Endothelial cell of umbilical vein (primary cell): ENCODE results near the gene PSMB7. TPM values are rescaled to one million over a fixed set of nuclear protein-coding genes. Genes with fewer than 3 reads are reported as not detected.

Source experiments
- BruUV-seq: library from RNA; stranded (reverse); fragments of 400-500 nt; replicated peaks from 2 replicates; lab custom pipeline; 2021; lab: Mats Ljungman, UMichigan
- CTCF ChIA-PET: fragments of 300-600, 350-600 bp; sonication (Branson Sonifier 250); formaldehyde crosslinking; loops from one replicate; lab custom pipeline; 2021; ENCODE audit warnings: antibody characterized with exemption, inconsistent platforms; lab: Charles Lee
- POLR2A ChIA-PET: fragments of 300-600, 350-600 bp; sonication (Branson Sonifier 250); formaldehyde crosslinking; loops from one replicate; lab custom pipeline; 2021; ENCODE audit warnings: antibody characterized with exemption, inconsistent platforms; lab: Charles Lee
- DNase-seq: peaks from one replicate; pipeline ENCODE4 v3.0.0-alpha.2; 2011; ENCODE audit warnings: low read depth, low spot score
- FAIRE-seq: peaks from 2 replicates; lab custom pipeline; 2011; peaks lifted over from hg19 to GRCh38; lab: Jason Lieb, UNC
- H2AFZ ChIP-seq: 2 replicates; pipeline ENCODE4 v1.6.0; 2012; ENCODE audit warnings: low read depth, low read length, control low read depth, inconsistent platforms
- H3K27ac ChIP-seq: 2 replicates; pipeline ENCODE4 v1.5.1; 2011; ENCODE audit warnings: low read depth, mild to moderate bottlenecking, control low read depth, low read length, moderate library complexity; ENCODE audit not compliant: insufficient read depth
- H3K27me3 ChIP-seq, 2 experiments: 2 replicates each; pipeline versions ENCODE4 v1.6.0 to v1.6.1; 2011; ENCODE audit warnings: low read length in 2 of 2, mixed read lengths in 1 of 2; ENCODE audit not compliant: control insufficient read depth in 2 of 2, insufficient read depth in 2 of 2
- H3K36me3 ChIP-seq, 2 experiments: 2 replicates in 1 of 2; 3 replicates in 1 of 2; pipeline ENCODE4 v1.5.1; 2011; ENCODE audit warnings: low read length in 2 of 2, mild to moderate bottlenecking in 1 of 2, moderate library complexity in 1 of 2; ENCODE audit not compliant: control insufficient read depth in 2 of 2, insufficient read depth in 2 of 2; ENCODE audit errors: extremely low read depth in 1 of 2
- H3K4me1 ChIP-seq: 3 replicates; pipeline ENCODE4 v1.5.1; 2011; ENCODE audit warnings: mild to moderate bottlenecking, low read length; ENCODE audit not compliant: control insufficient read depth, insufficient read depth; ENCODE audit errors: extremely low read depth
- H3K4me2 ChIP-seq: 2 replicates; pipeline ENCODE4 v1.6.1; 2011; ENCODE audit warnings: low read length, control low read depth, mixed read lengths; ENCODE audit not compliant: insufficient read depth
- H3K4me3 ChIP-seq, 3 experiments: fragments of 200-600 bp in 1 of 3; sonication (generic), shearing (Covaris generic) in 1 of 3; replicated peaks in 1 of 3; 2 replicates each; pipeline ENCODE4 v1.5.1; 2011 to 2016; ENCODE audit warnings: control low read depth in 3 of 3, low read length in 3 of 3, mild to moderate bottlenecking in 2 of 3, inconsistent platforms in 1 of 3, low read depth in 1 of 3, moderate library complexity in 1 of 3; ENCODE audit not compliant: insufficient read depth in 1 of 3
- H3K79me2 ChIP-seq: 2 replicates; pipeline ENCODE4 v1.6.0; 2012; ENCODE audit warnings: low read length, inconsistent platforms; ENCODE audit not compliant: control insufficient read depth, insufficient read depth
- H3K9ac ChIP-seq: replicated peaks from 2 replicates; pipeline ENCODE3; 2011; ENCODE audit warnings: low read length, control low read depth; ENCODE audit not compliant: insufficient read depth; ENCODE audit errors: extremely low read depth
- H3K9me1 ChIP-seq: replicated peaks from 3 replicates; pipeline ENCODE4 v1.6.0; 2011; ENCODE audit warnings: mild to moderate bottlenecking, low read length; ENCODE audit not compliant: control insufficient read depth, insufficient read depth; ENCODE audit errors: extremely low read depth
- H3K9me3 ChIP-seq: replicated peaks from 2 replicates; pipeline ENCODE4 v1.5.1; 2012; ENCODE audit warnings: low read length, inconsistent platforms; ENCODE audit not compliant: control insufficient read depth, insufficient read depth
- H4K20me1 ChIP-seq: replicated peaks from 2 replicates; pipeline ENCODE3; 2011; ENCODE audit warnings: mild to moderate bottlenecking, low read length; ENCODE audit not compliant: control insufficient read depth, insufficient read depth; ENCODE audit errors: extremely low read depth
- EZH2 ChIP-seq: IDR thresholded peaks from 2 replicates; pipeline ENCODE4 v1.6.1; 2012; ENCODE audit warnings: borderline replicate concordance, low read depth, mild to moderate bottlenecking, moderate library complexity, low read length, inconsistent platforms; ENCODE audit not compliant: severe bottlenecking
- FOS ChIP-seq: IDR thresholded peaks from 2 replicates; pipeline ENCODE4 v1.6.1; 2011; ENCODE audit warnings: mild to moderate bottlenecking, low read length, moderate library complexity, borderline replicate concordance; ENCODE audit not compliant: insufficient read depth
- GATA2 ChIP-seq: IDR thresholded peaks from 2 replicates; pipeline ENCODE4 v1.7.0; 2011; ENCODE audit warnings: low read depth, mild to moderate bottlenecking, moderate library complexity, mixed read lengths, low read length; ENCODE audit not compliant: insufficient read length, insufficient read depth
- JUN ChIP-seq: IDR thresholded peaks from 2 replicates; pipeline ENCODE4 v1.6.1; 2011; ENCODE audit warnings: borderline replicate concordance, low read depth; ENCODE audit not compliant: insufficient read length, insufficient read depth
- MYC ChIP-seq: IDR thresholded peaks from one replicate; pipeline ENCODE4 v1.6.1; 2011; ENCODE audit warnings: mild to moderate bottlenecking, low read depth, low read length
- POLR2A ChIP-seq: IDR thresholded peaks from 2 replicates; pipeline ENCODE4 v1.6.1; 2012; ENCODE audit warnings: low read depth, mild to moderate bottlenecking, control low read depth, low read length
- POLR2AphosphoS5 ChIP-seq: IDR thresholded peaks from 2 replicates; pipeline ENCODE4 v1.6.1; 2012; ENCODE audit warnings: low read depth, mild to moderate bottlenecking, control low read depth, low read length, moderate library complexity; ENCODE audit not compliant: insufficient read depth
- dilution Hi-C: fragments of 300-500 bp; cut with MboI; formaldehyde crosslinking; loops from one replicate; pipeline ENCODE4 v1.15.0; 2019; ENCODE audit warnings: low sequenced_read_pairs; ENCODE audit not compliant: extremely low pct_ligation_motif_present
- intact Hi-C: fragments of 100-400 bp; cut with micrococcal nuclease; formaldehyde crosslinking; loops from one replicate; pipeline ENCODE4 v1.10.0; 2022
- polyA plus RNA-seq, 4 experiments: library from polyadenylated mRNA; depleted of rRNA in 3 of 4; stranded (reverse) in 3 of 4; unstranded in 1 of 4; fragments of >200 nt; gene quantifications; 2 replicates each; pipeline versions ENCODE4 v1.2.1 to v1.2.3, GENCODE V29; 2011 to 2012; ENCODE audit warnings: missing spikeins in 1 of 4
- total RNA-seq: library from RNA; stranded (reverse); gene quantifications from 2 replicates; pipeline ENCODE4 v1.2.3, GENCODE V29; 2021
- TF ChIP-seq, protein P1 (sequence below): IDR thresholded peaks from 2 replicates; pipeline ENCODE4 v1.6.1; 2011; ENCODE audit not compliant: insufficient read depth, insufficient read length

Gene PSMB7
- total and polyA plus RNA-seq, 2 donors (not counting 3 experiments of a cell fraction or from before 2014, with no cell fraction given), result 227 to 366 TPM

DNA sequence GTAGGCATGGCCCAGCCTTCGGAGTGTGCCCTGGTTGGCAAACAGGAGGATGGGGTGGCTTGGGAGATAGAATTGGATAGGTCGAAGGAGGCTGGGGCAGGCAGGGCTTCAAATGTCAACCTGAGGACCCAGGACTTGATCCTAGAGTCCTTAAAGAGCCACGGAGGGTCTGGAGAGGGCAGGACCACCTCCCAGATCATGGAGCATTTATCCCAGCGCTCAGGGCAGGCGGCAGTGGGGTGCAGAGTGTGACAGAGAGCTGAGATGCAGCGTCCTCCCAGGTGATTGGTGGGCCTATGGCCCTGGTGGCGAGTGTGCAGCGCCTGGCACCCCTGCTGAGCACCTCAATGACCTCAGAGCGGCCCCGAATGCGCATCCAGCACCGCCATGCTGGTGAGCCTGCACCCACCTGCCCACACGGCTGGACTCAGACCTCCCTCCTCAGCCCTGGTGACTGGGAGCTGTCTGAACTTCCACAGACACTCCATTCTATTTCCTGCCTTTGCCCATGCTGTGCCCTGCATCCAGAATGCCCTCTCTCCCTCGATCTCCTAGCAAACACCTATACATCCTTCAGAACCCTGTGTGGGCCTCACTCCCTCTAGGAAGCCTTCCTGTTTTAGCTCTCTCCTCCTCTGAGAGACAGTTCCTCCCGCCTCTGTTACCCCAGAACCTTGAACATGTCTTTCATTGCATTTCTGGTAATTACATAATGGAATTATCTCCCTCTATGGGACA lies 41.3 kb upstream of the PSMB7 start:
- intact Hi-C loops (no loop called here), dilution Hi-C loops (no loop called here)
- Histone ChIP-seq H3K9me3 (no peaks in the 10 kb centered on the region), H3K79me2 (no peaks in the 10 kb centered on the region), H3K4me2 (no peak overlapping the region), H2AFZ (no peak overlapping the region), H3K27me3 (peaks cover 2 to 11% of the 10 kb centered on the region in 2 experiments), H3K4me3 (no peak overlapping the region), H3K4me1 (no peaks in the 10 kb centered on the region), H3K9ac (no peak overlapping the region), H3K36me3 (no peaks in the 10 kb centered on the region), H4K20me1 (no peaks in the 10 kb centered on the region), H3K9me1 (no peaks in the 10 kb centered on the region), H3K27ac (no peak overlapping the region)
- TF ChIP-seq FOS (no peak), GATA2 (no peak), POLR2AphosphoS5 (no peak), EZH2 (no peak), POLR2A (no peak), JUN (no peak), MYC (no peak)
- TF ChIP-seq, protein P1, sequence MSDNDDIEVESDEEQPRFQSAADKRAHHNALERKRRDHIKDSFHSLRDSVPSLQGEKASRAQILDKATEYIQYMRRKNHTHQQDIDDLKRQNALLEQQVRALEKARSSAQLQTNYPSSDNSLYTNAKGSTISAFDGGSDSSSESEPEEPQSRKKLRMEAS, result no peak
- CTCF ChIA-PET, result interaction anchor here (1.3 to 1.4 kb wide), 2 partner anchors 11 to 81 kb away, joined by 3 to 4 read pairs; no protein-coding TSS in a partner anchor
- DNase-seq (no peak), FAIRE-seq (no peak)
- POLR2A ChIA-PET, result no interaction called here
- no TSS peak for BruUV-seq
